ENCODE measurements around the gene OPCML.

OPCML gene

DNA sequence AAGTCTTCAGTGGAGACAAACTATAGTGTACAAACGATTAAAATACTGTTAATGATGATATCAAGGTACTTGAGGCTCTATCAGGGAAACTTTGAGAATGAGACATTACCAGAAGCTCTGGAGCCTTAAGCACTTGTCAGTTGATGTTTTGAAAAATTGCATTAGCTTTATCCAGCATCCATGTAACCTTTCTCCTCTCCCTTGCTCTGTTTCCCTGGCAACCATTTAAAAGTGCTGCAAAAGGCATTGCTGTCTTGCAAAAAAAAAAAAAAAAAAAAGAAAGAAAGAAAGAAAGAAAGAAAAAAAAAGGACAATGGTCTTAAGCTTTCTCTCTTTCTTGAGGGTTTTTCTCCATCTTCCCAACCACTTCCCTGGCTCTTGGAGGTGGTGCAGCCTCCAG, 787.0 kb downstream of the OPCML start:
- DNase-seq (ENCODE audit: low read depth, low spot score): no peak

DNA sequence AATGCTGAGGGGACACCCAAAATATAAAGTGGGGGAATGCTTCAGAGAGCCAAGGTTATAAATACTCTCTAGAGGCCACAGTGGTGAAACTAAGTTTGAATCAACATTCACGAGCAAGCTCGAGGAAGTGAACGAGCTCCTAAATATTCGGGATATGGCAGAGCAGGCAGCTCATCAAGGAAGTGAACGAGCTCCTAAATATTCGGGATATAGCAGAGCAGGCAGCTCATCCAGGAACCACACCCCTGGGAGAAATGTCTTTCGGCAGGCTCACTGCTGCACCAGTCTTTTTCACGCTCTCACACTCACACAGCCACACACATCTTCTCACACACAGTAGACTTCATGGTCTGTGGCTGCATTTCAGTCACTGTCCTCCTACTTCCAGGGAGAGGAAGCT, 787.5 kb downstream of the OPCML start:
- no peak for DNase-seq (ENCODE audit: low read depth, low spot score)

DNA sequence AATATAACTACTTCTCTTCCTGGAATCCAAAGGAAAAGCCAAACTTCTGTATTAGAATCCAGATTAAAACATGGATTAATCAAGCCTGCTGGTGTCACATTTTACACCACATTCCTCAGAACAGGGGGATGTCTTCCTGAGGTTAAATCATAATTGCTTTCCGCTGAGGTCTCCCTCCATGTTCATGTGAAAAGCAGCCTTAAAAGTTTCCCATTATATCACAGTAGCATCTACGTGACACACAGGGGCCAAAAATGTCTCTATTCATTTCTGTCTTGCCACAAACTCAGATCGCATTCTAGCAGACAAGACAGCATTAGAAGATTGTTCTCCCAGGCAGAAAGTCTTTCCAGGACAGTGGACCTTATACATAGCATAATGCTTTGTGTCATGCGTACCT, 788.7 kb downstream of the OPCML start:
- no peak for DNase-seq (ENCODE audit: low read depth, low spot score)

DNA sequence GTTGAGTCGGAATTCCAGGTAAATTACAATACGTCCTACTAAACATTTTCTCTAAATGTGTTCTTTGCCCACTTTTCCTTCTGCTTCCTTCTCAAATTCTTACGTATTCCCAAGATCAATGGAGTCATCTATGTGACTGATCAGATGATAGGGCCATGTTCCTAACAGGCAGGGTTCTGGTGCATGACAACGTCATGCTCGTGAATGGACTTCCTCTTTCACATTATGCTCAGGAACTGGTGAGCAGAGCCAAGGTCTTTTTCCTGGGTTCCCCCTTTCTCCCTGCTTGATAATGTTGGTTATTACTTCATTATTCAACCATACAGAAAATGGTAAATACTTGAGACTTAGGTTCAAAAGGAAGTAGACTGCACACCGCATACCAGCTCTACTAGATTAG, 789.4 kb downstream of the OPCML start:
- no peak for DNase-seq (ENCODE audit: low read depth, low spot score)

DNA sequence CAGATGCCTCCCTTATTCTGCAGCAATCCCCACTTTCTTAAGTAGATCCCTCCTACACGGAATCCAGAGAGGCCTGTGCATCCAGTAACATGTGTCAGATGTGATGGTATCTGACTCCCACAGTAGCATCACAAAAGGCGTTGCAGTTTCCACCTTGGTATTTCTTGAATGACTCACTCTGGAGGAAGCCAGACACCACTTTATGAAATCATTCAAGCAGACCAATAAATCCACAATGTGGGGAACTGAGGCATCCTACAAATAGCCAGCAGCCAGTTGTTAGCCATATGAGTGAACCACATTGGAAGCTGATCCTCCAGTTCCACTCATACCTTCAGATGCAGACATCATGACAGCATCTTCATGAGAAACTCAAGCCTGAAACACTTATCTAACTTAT, 798.1 kb downstream of the OPCML start:
- no peak for DNase-seq (ENCODE audit: low read depth, low spot score)

DNA sequence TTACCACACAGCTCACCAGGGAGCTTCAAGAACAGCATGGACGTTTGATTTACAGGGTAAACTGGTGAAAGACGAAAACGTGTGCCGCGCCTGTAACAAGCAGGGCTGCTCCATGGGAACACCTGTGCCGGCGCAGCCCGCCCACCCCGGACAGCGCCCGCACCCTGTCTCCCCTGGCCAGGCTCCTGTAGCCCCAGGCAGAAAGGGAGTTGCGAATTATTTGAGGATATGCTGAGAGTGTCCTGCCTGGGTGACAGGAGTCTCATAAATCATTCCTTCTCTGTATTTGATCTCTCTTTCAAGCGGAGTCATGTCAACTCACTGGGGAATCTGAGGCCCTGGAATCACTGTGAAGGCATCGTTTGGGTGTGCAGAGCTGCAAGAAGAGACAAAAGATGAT, 804.3 kb downstream of the OPCML start:
- no peak for DNase-seq (ENCODE audit: low read depth, low spot score)

DNA sequence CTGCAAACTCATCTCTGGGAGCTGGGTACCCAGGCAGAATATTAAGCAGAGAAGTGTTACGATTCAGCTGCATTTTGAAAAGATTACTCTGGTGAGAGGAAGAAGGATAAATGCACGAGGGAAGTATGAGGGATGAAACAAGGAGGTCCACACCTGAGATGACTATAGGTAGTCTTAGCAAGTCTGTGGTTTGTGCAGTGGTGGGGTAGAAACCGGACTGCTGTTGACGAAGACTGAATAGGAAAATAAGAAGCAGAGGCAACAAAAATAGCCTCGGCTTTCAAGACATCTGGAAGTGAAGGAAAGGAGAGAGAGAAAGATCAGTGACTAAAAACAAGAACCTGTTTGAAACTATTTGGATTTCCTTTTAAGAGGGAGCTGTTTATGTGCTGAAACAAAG, 810.8 kb downstream of the OPCML start:
- no peak for DNase-seq (ENCODE audit: low read depth, low spot score)

DNA sequence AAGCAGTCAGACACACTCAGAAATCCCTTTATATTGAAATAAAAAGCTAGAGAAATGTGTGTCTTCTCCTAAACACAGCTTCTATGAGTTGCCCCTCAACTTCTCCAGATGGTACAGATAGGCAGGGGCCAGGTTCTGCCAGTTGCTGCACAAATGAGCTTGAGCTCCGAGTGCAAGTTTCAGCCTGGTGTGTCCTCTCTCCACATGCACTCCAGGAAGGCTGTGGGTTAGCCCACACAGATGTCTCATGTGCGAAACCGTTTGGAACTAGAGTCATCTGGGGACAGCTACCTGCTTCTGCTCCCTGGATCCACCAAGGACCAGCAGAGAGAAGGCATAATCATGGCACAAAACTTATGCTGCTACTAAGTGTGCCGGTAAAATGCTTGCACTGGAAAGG, 812.6 kb downstream of the OPCML start:
- no peak for DNase-seq (ENCODE audit: low read depth, low spot score)

DNA sequence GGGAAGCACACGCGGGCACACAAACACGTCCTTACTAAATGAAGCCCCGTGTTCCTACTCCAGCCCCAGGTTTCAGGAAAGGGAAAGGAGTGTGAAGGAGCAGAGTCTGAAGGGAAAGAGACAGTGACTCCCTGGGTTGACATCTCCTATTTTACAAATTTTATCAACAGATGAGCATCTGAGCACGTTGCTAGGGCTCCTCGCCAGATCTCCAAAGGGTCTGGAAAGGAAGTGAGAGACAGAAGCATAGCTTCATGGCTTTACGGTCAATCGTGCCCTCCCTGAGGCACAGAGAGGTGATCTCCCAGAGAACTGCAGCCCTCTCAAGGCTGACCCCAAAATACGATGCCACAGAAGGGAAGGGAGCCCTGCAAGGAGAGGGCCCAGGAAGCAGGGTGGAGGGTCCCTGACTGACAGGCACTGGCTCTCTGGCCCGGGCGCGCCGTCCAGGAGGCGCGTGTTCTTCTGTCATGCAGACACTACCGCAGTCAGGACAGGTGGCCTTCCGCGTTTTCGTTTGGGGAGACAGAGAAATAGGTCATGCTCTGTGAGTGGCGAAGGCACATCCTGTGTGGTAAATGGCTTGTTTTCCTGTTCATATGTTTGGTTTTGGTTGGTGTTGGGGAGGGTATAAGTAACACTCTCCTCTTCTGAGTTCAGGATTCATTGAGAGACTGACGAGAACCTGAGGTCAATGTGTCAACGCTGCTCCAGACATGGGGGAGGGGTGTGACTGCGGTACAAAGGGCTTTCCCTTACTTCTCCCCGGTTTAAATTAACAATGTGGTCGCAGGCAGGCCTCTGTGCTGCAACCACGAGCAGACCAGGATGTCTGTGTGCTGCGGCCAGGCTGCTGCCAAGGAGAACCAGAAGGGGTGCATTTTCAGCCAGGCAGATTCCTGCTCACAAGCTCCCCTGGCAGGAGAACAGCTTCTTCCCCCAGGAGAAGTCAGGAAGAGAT, 813.3 kb downstream of the OPCML start:
- DNase-seq (ENCODE audit: low read depth, low spot score): no peak

DNA sequence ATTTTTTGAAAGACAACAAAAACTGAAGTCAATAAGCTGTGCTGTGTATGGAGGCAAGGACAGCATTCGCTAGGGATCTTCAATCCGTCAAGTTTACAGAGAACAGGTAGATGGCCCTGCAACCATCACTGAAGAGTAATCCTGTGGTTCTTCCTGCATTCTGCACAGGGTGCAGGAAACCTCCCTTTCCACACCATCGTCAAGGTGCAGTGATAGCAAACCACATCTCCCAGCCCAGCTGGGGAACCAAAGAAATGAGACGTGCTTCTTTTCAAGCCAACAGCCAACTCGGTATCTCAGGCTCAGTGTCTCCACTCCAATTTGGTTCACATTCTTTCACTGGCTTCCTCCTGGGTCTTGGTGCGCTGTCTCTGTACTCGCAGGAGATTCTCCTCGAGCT, 814.5 kb downstream of the OPCML start:
- DNase-seq (ENCODE audit: low read depth, low spot score): no peak

DNA sequence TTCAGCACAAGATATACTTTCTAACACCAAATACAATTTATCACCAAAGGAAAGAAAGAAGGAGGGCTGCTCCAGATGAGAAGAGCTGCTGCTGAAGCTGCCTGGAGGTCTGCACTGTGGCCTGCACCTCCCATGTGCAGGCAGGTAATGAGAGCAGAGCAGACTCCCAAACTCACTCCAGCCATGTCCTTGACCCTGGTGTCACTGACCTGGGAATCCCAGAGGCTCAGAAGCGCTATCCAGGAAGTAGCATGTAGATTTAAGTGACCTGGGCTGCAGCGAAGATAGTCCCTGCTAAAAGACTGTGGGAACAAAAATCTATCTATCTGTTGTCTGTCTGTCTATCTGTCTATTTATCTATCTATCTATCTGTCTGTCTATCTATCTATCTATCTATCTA, 816.3 kb downstream of the OPCML start:
- no peak for DNase-seq (ENCODE audit: low read depth, low spot score)

DNA sequence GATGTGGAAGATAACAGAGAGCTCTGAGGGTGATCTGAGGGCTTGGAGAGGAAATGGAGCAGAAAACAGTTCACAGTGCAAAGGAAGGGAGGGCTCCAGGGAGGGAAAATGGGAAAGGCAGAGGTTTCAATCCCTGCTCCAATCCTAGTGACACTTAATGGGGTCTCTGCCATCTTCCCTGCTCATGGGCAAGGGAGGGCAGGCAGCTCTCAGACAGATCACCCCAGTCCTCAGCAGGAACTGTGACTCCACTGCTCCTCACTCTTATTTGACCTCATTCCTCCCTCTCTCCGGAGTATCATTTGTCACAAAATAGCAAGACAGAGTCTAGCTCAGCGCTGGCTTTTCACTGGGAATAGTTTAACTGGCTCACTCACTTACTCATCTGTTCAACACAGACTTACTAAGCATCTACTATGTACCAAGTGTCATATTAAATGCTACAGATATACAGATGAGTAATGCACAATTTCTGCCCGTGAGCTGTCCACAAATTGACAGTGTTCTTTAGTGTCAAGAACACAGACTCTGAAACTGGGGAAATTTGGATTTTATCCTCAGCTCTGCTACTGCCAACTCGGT, 817.4 kb downstream of the OPCML start:
- no peak for DNase-seq (ENCODE audit: low read depth, low spot score)

DNA sequence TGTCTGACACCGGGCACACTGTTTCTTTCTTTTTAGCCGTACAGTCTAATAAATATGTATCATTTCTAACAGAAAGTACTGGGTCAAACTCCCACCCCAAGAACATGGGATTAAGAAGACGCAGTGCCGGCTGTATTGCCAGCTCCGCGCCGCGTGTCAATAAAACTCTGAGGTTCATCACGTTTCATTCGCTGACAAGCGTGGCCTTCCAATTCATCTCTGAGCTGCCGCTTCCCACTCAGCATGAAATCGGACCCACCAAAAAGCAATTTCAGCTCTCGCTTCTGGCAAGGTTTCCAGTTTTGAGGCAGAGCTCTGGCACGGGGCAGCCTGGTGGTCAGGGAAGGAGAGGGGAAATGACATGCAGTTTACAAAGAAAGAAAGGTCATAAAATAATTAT, 819.8 kb downstream of the OPCML start:
- no peak for DNase-seq (ENCODE audit: low read depth, low spot score)

DNA sequence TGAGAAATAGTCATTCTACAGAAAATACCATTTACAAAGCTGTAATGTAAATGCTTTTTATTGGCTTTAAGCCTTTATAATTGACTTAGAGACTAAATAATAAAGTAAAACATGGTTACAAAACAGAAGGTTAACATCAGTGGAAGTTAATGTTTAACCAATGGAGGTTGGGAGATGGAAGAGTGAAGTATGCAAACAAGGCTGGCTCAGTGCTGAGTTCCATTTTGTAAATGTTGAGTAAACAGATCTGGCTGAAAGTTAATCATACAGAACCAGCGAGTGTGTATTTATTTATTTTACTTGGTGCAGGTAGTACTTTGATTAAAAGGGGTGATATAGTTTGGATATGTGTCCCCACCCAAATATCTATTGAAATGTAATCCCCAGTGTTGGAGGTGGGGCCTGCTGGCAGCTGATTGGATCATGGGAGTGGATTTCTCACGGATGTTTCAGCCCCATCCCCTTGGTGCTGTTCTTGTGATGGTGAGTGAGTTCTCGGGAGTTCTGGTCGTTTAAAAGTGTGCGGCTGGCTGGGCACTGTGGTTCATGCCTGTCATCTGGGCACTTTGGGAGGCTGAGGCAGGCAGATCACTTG, 827.4 kb downstream of the OPCML start:
- no peak for DNase-seq (ENCODE audit: low read depth, low spot score)

DNA sequence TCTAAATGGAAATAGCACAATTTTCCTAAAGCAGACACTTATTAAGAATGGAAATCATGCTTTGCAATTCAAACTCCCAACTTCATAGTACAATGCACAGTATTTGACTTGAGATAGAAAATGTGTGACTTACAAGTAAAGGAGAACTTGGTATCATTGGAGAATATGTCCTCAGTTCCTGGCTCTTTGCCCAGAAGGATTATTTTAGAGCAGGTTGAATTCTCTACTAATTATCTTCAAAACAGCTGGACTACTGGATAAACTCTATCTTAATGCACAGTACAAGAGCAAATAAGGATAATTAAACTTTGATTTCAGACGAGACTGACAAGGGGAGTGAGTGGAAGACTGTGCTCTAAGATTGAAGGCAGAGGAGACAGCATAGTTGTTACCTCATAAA, 839.4 kb downstream of the OPCML start:
- DNase-seq (ENCODE audit: low read depth, low spot score): no peak

DNA sequence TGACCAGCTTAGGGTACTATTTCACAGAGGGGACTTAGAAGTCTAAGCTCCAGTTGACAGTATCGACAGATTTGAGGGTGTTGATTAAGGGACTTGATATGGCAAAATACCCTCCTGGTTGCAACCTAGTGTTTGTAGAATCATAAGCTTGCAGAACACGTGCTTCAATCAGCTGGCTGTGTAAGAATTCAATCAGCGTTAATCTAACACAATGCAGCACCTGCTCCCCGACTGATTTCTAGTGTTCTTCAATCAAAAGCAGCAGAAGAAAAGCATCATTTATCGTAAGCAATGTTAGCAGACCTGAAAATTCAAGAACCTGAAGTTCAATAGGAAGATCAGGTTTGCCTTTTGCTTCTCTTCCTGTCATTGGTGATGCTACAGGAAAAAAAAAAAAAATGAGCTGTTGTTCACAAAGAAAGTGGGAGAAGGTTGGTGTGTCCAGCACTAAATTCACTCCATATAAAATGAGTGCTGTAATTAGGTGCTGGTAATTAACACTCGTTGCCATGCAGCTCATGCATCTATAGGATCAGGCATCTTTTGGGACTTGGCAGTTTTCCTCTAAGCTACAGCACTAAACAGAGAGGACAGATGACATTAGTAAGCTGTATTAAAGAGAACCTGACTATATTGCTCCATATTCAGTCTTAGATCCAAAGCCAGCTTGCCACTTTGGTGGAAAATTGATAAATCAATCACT, 840.3 kb downstream of the OPCML start:
- no peak for DNase-seq (ENCODE audit: low read depth, low spot score)

DNA sequence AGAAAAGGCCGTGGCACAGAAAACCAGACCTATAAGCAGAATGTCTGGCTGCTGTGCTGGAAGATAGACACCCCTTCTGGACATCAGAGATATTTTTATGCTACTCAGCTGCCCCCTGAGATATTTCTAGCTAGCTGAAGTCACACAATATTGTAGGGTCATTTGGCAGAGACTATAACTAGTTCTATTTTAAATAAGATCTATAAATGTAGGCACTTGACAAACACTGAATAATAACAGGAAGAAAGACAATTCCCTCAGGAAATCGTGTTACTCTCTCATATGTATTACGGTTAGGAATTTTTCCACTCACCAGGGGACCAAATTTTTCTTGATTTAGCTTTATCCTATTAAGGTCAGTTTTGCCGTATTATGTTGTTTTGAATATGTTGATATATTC, 845.4 kb downstream of the OPCML start:
- DNase-seq (ENCODE audit: low read depth, low spot score): no peak

DNA sequence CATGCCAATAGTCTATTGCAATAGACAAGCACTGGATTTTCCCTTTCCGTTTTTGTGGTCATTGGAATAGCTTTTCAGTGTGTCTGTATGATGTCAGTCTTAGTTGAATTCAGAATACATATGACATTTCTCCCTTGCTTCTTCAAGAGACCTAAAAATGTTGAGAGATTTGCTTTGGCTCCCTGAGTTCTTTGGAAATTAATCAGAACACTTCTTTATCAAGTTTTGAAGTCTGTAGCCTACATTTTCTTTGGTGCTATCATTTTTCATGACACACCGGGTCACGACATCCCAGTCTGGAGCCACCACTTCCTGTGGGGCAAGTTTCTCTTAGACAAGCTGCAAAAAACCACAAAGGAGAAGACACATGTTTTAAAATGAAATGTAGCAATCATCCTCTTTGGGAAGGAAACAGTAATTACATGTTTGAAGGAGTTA, 847.1 kb downstream of the OPCML start:
- no peak for DNase-seq (ENCODE audit: low read depth, low spot score)

DNA sequence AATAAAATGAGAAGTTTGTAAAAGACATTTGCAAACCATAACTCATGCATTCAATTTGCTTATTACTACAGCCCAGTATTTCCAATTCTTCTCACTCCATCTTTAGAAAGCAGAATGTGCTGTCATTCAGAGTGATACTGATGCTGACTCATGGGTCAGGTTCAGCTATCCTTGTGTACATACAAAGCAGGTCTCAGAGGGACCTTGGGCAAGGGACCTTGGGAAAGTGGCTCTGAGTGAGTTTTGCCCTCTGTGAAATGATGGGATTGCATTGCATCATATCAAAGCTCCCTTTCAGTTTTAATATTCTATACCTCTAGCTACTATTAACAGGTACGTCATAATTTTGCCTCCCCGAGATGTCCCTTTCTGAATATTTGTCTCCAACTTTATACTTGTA, 848.7 kb downstream of the OPCML start:
- DNase-seq (ENCODE audit: low read depth, low spot score): no peak

DNA sequence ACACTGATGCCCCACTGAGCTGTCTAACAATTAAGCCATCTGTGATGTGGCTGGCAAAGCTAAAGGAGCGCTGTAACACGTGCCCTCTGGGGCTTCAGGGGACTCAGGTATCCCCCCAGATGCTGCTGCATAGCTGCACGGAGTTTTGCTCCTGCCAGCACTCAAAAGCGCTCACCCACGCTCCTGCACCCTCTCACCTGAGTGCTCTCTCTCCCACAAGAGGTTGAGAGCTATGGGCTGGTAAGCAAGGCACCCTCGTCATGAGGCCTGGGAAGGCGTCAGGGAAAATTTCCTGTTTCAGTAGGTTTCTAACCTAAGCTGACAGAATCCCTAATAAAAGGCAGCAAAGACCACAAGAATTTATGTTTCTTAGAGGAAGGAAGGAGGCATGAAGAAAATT, 850.3 kb downstream of the OPCML start:
- no peak for DNase-seq (ENCODE audit: low read depth, low spot score)

DNA sequence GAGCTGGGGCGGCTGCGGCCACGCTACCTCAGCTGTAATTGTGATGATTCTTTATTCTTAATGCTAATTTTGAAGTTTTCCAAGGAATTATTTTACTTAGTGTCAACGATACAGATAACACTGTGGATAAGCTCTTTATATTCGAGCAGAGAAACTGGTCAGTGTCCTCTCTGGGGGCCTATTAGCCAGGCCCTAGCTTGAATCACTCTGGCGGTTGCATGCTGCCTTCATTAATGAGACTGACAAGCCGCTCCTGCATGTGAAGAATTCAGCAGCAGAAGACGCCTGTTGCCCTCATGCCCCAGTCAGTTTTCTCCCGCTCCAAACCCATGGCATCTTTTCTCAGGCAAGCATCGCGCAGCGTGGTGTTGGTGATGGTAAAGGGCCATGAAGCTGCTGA, 851.7 kb downstream of the OPCML start:
- no peak for DNase-seq (ENCODE audit: low read depth, low spot score)

DNA sequence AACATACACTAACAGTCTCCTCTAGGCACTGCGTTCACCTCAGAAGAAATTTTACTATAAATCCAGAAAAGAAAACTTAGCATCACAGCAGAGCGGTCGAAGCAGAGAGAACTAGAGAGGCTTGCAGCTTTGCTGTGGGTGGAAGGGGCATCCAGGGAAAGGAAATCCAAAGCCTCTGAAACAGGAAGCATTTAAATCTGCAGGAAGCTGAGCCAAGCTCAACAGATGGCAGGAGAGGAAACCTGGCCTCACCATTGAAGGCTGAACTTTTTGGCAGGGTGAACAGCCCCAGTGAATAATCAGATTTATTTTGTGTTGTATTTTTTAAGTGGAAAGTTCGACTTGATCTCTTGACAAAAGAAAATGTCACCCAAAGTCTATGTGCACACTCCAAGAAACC, 858.1 kb downstream of the OPCML start:
- no peak for DNase-seq (ENCODE audit: low read depth, low spot score)

All from iPS DF 19.7 (cell line).